DOHH2 (cell line): Measurements from ENCODE around the gene BRD2.
A peak's percentile ranks its signal among the peaks of the same experiment; 100 is the strongest.

Experiments used
- H3F3A ChIP-seq: fragments of 200-600 bp; sonication (generic), shearing (Covaris generic); 2 replicates; pipeline ENCODE4 v1.6.0; 2016; ENCODE audit warnings: antibody characterized with exemption, mild to moderate bottlenecking; ENCODE audit not compliant: control insufficient read depth, insufficient read depth
- H3K27ac ChIP-seq: fragments of 200-600 bp; sonication (generic); 2 replicates; pipeline ENCODE4 v1.5.1; 2014; ENCODE audit warnings: low read depth, mild to moderate bottlenecking, low read length, moderate library complexity
- H3K27me3 ChIP-seq: fragments of 200-600 bp; sonication (generic); 2 replicates; pipeline ENCODE4 v1.6.1; 2014; ENCODE audit warnings: mild to moderate bottlenecking, low read length, mixed read lengths; ENCODE audit not compliant: control insufficient read depth
- H3K36me3 ChIP-seq: fragments of 200-600 bp; sonication (generic); 2 replicates; pipeline ENCODE4 v1.6.1; 2014; ENCODE audit warnings: mild to moderate bottlenecking, low read length, moderate library complexity, mixed read lengths; ENCODE audit not compliant: control insufficient read depth
- H3K4me1 ChIP-seq: fragments of 200-600 bp; sonication (generic); 2 replicates; pipeline ENCODE4 v1.6.1; 2014; ENCODE audit warnings: mild to moderate bottlenecking, low read length, mixed read lengths; ENCODE audit not compliant: control insufficient read depth
- H3K4me2 ChIP-seq: fragments of 200-600 bp; sonication (generic); 2 replicates; pipeline ENCODE4 v1.6.0; 2014; ENCODE audit warnings: mild to moderate bottlenecking, low read length, moderate library complexity
- H3K4me3 ChIP-seq: fragments of 200-600 bp; sonication (generic); 2 replicates; pipeline ENCODE4 v1.5.1; 2014; ENCODE audit warnings: mild to moderate bottlenecking, low read length, mixed read lengths
- H3K79me2 ChIP-seq: fragments of 200-600 bp; sonication (generic); 2 replicates; pipeline ENCODE4 v1.6.1; 2014; ENCODE audit warnings: mild to moderate bottlenecking, low read length, mixed read lengths; ENCODE audit not compliant: control insufficient read depth
- H3K9me2 ChIP-seq: fragments of 200-600 bp; sonication (generic); replicated peaks from 2 replicates; pipeline ENCODE4 v1.6.1; 2014; ENCODE audit warnings: mild to moderate bottlenecking, low read length, mixed read lengths; ENCODE audit not compliant: control insufficient read depth
- H3K9me3 ChIP-seq: fragments of 200-600 bp; sonication (generic); 2 replicates; pipeline ENCODE4 v1.6.1; 2014; ENCODE audit warnings: antibody characterized with exemption, low read length, mixed read lengths; ENCODE audit not compliant: control insufficient read depth, insufficient read depth
- H4K20me1 ChIP-seq: fragments of 200-600 bp; sonication (generic); 2 replicates; pipeline ENCODE4 v1.6.0; 2014; ENCODE audit warnings: low read depth, mild to moderate bottlenecking, antibody characterized with exemption, low read length, moderate library complexity; ENCODE audit not compliant: control insufficient read depth, insufficient read depth
- CTCF ChIP-seq: fragments of 200-600 bp; sonication (generic); IDR thresholded peaks from one replicate; pipeline ENCODE4 v1.5.1; 2014; ENCODE audit warnings: antibody characterized with exemption, mild to moderate bottlenecking, low read depth, low read length; ENCODE audit not compliant: poor library complexity, severe bottlenecking
- EZH2phosphoT487 ChIP-seq: fragments of 200-600 bp; sonication (generic); IDR thresholded peaks from 2 replicates; pipeline ENCODE4 v1.6.1; 2017; ENCODE audit warnings: borderline replicate concordance, mild to moderate bottlenecking, antibody characterized with exemption, low read length, moderate library complexity, mixed read lengths

BRD2 gene

GRCh38 chr6:32976334-32977069 lies 8.1 kb downstream of the BRD2 start:
- Histone ChIP-seq H3K79me2 (peaks cover 71% of the 10 kb centered on the region), H3F3A (peaks cover 79% of the 10 kb centered on the region), H3K27ac (no peak overlapping the region)

GRCh38 chr6:32977272-32977952 lies 9.0 kb downstream of the BRD2 start:
- H3K27me3 ChIP-seq: no peaks in the 10 kb centered on the region
- H3F3A ChIP-seq: peaks cover 88% of the 10 kb centered on the region
- H3K4me3 ChIP-seq: no peak overlapping the region
- H4K20me1 ChIP-seq: peaks cover 62% of the 10 kb centered on the region
- peaks cover 47% of the 10 kb centered on the region for H3K4me1 ChIP-seq
- H3K27ac ChIP-seq: no peak overlapping the region
- no peaks in the 10 kb centered on the region for H3K9me2 ChIP-seq
- H3K36me3 ChIP-seq: peaks cover 100% of the 10 kb centered on the region
- H3K79me2 ChIP-seq: peaks cover 64% of the 10 kb centered on the region
- H3K9me3 ChIP-seq: no peaks in the 10 kb centered on the region
- H3K4me2 ChIP-seq: no peak overlapping the region
- TF ChIP-seq CTCF (no peak), EZH2phosphoT487 (no peak)

More at GRCh38 chr6:32976334-32977069, 8.1 kb downstream of the BRD2 start:
- peaks cover 64% of the 10 kb centered on the region for H4K20me1 ChIP-seq
- H3K9me3 ChIP-seq: no peaks in the 10 kb centered on the region
- H3K4me1 ChIP-seq: peaks cover 44% of the 10 kb centered on the region
- peaks cover 97% of the 10 kb centered on the region for H3K36me3 ChIP-seq
- TF ChIP-seq EZH2phosphoT487 (no peak), CTCF (no peak)
- no peak overlapping the region for H3K4me3 ChIP-seq
- H3K9me2 ChIP-seq: no peaks in the 10 kb centered on the region
- H3K4me2 ChIP-seq: peak overlapping the region; percentile 2; the same call in 1 of the 2 replicates
- no peaks in the 10 kb centered on the region for H3K27me3 ChIP-seq

- Histone ChIP-seq H3F3A (peaks cover 93% of the 10 kb centered on the region), H3K9me2 (no peaks in the 10 kb centered on the region), H3K36me3 (peaks cover 100% of the 10 kb centered on the region), H4K20me1 (peaks cover 57% of the 10 kb centered on the region), H3K4me3 (no peak overlapping the region), H3K9me3 (no peaks in the 10 kb centered on the region), H3K4me2 (no peak overlapping the region), H3K4me1 (peaks cover 51% of the 10 kb centered on the region), H3K27me3 (no peaks in the 10 kb centered on the region), H3K79me2 (peaks cover 58% of the 10 kb centered on the region), H3K27ac (no peak overlapping the region)
- TF ChIP-seq EZH2phosphoT487 (no peak), CTCF (no peak)
Observed at GRCh38 chr6:32977953-32978324, 9.5 kb downstream of the BRD2 start.
